IPS-15b (cell line): Measurements from ENCODE around the gene SLC22A25.

Experiments
- H3K27me3 ChIP-seq: one replicate; pipeline ENCODE4 v1.6.1; 2013; ENCODE audit warnings: low read length; ENCODE audit not compliant: control insufficient read depth, insufficient read depth
- H3K36me3 ChIP-seq: one replicate; pipeline ENCODE4 v1.6.1; 2013; ENCODE audit warnings: low read length; ENCODE audit not compliant: control insufficient read depth, insufficient read depth
- H3K4me1 ChIP-seq: one replicate; pipeline ENCODE4 v1.6.1; 2013; ENCODE audit warnings: mild to moderate bottlenecking, low read length; ENCODE audit not compliant: control insufficient read depth, insufficient read depth
- H3K4me3 ChIP-seq: one replicate; pipeline ENCODE4 v1.5.1; 2013; ENCODE audit warnings: low read depth, low read length
- H3K9ac ChIP-seq: one replicate; pipeline ENCODE4 v1.6.1; 2013; ENCODE audit warnings: low read depth, mild to moderate bottlenecking, low read length
- H3K9me3 ChIP-seq: one replicate; pipeline ENCODE4 v1.6.1; 2013; ENCODE audit warnings: mild to moderate bottlenecking, low read length; ENCODE audit not compliant: control insufficient read depth, insufficient read depth

The SLC22A25 gene

DNA sequence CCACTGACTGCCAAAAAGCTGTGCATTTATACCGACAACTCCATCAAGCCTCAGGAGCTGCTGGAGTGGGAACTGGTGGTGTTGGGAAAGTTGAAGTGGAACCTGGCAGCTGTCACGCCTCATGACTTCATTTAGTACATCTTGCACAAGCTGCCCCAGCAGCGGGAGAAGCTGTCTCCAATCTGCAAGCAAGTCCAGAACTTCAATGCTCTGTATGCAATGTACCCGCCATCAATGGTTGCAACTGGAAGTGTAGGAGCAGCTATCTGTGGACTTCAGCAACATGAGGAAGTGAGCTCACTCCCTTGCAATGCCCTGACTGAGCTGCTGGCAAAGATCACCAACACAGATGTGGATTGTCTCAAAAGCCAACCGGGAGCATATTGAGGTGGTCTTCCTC is at the start of gene SLC22A25:
SLC22A25 (minus strand) TSS at position 67 of the 400 bp plus-strand sequence. CDS start 13,947 bp downstream, outside the sequence.
- Histone ChIP-seq H3K9ac (no peak within 1 kb of the TSS), H3K27me3 (no peaks in the 10 kb centered on the region), H3K4me1 (no peaks in the 10 kb centered on the region), H3K36me3 (no peaks in the 10 kb centered on the region), H3K4me3 (no peak within 1 kb of the TSS), H3K9me3 (no peaks in the 10 kb centered on the region)

- H3K36me3 ChIP-seq: no peaks in the 10 kb centered on the region
- H3K9me3 ChIP-seq: no peaks in the 10 kb centered on the region
- no peaks in the 10 kb centered on the region for H3K27me3 ChIP-seq
- H3K9ac ChIP-seq: no peak overlapping the region
- no peak overlapping the region for H3K4me3 ChIP-seq
- no peaks in the 10 kb centered on the region for H3K4me1 ChIP-seq
Measured at GRCh38 chr11:63290285-63290684, 46.9 kb upstream of the SLC22A25 start.

GRCh38 chr11:63289658-63290057 is 46.3 kb upstream of the SLC22A25 start:
- Histone ChIP-seq H3K27me3 (no peaks in the 10 kb centered on the region), H3K4me3 (no peak overlapping the region), H3K36me3 (no peaks in the 10 kb centered on the region), H3K9ac (no peak overlapping the region), H3K9me3 (no peaks in the 10 kb centered on the region), H3K4me1 (no peaks in the 10 kb centered on the region)

DNA sequence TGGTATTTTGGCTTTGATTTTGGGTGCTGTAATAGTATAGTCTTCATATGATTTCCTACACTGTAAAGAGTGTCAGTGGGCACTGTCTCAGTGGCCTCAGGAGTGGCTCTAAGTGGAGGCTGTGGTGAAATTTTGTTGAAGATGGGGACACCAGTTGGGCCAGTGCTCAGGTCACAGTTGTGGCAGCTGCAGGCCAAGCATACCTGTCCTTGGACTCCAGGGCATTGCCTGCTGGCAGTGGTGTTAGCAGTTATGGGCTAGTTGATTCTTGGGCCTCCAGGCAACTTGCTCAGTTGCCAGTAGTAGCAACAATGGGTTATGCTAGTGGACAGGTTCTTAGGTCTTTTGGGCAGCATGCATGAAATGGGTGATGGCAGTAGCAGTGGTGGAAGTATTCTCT is 39.2 kb upstream of the SLC22A25 start:
- Histone ChIP-seq H3K4me3 (no peak overlapping the region), H3K9me3 (no peaks in the 10 kb centered on the region), H3K36me3 (no peaks in the 10 kb centered on the region), H3K27me3 (no peaks in the 10 kb centered on the region), H3K9ac (no peak overlapping the region), H3K4me1 (no peaks in the 10 kb centered on the region)

DNA sequence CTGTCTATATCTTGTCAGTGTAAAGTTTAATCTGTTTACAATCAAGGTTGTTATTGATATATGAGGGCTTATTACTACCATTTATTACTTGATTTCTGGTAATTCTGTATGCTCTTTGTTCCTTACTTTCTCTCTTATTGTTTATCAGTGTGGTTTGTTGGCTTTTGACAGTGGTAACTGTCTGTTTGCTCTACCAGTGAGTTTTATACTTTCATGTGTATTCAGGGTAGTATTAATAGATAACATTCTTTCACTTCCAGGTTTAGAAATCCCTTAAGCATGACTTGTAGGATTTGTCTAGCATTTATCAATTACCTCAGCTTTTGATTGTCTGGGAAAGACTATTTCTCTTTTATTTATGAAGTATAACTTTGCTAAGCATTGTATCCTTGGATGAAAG is 37.5 kb upstream of the SLC22A25 start:
- H3K9me3 ChIP-seq: no peaks in the 10 kb centered on the region
- H3K9ac ChIP-seq: no peak overlapping the region
- no peaks in the 10 kb centered on the region for H3K27me3 ChIP-seq
- H3K4me1 ChIP-seq: no peaks in the 10 kb centered on the region
- no peak overlapping the region for H3K4me3 ChIP-seq
- no peaks in the 10 kb centered on the region for H3K36me3 ChIP-seq

- H3K9me3 ChIP-seq: no peaks in the 10 kb centered on the region
- H3K27me3 ChIP-seq: no peaks in the 10 kb centered on the region
- H3K4me1 ChIP-seq: no peaks in the 10 kb centered on the region
- H3K36me3 ChIP-seq: no peaks in the 10 kb centered on the region
- H3K9ac ChIP-seq: no peak overlapping the region
- H3K4me3 ChIP-seq: no peak overlapping the region
Measured at GRCh38 chr11:63277345-63277943, 34.0 kb upstream of the SLC22A25 start.

DNA sequence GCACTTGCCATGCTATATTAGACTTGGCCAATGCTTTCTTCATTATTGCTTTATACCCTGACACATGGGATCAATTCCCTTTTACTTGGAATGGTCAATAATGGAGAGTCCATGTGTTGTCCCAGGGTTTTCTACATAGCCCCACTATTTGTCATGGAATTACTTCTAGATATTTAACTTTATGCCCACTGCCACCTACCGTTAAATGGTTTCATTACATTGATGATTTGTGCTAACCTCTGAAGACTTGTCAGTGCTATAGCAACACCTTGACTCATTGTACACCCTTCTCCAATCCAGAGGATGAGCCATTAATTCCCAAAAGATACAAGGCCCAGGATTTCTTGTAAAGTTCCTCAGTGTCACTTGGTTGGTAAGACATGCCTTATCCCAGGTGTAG is 31.4 kb upstream of the SLC22A25 start:
- Histone ChIP-seq H3K9ac (no peak overlapping the region), H3K4me3 (no peak overlapping the region), H3K9me3 (no peaks in the 10 kb centered on the region), H3K36me3 (no peaks in the 10 kb centered on the region), H3K4me1 (no peaks in the 10 kb centered on the region), H3K27me3 (no peaks in the 10 kb centered on the region)

- Histone ChIP-seq H3K9ac (no peak overlapping the region), H3K4me1 (no peaks in the 10 kb centered on the region), H3K27me3 (no peaks in the 10 kb centered on the region), H3K9me3 (no peaks in the 10 kb centered on the region), H3K36me3 (no peaks in the 10 kb centered on the region), H3K4me3 (no peak overlapping the region)
Measured at GRCh38 chr11:63273685-63274084, 30.3 kb upstream of the SLC22A25 start.

DNA sequence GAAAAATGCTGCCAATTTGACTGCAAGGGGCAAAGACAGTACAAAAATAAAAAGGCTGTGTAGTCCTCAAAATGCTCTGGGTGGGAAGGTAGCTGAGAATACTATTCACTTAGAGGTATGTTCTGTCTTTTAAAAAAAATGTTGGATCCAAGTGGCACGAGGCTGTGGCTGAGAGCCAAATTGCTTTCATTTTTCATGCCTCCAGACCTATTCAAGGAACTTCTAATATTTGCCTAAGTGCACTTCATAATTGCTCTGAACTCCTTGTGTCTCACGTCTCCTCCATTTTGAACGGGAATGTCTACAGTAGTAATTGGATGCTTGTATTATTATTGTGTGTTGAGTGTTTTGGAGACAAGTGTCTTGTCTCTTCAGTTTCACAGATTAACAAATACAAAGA is 19.1 kb upstream of the SLC22A25 start:
- H3K4me1 ChIP-seq: no peaks in the 10 kb centered on the region
- no peak overlapping the region for H3K4me3 ChIP-seq
- H3K9ac ChIP-seq: no peak overlapping the region
- H3K36me3 ChIP-seq: no peaks in the 10 kb centered on the region
- H3K27me3 ChIP-seq: no peaks in the 10 kb centered on the region
- H3K9me3 ChIP-seq: no peaks in the 10 kb centered on the region

- Histone ChIP-seq H3K36me3 (no peaks in the 10 kb centered on the region), H3K4me3 (no peak overlapping the region), H3K4me1 (no peaks in the 10 kb centered on the region)
Measured at GRCh38 chr11:63251312-63251711, 7.9 kb upstream of the SLC22A25 start.

GRCh38 chr11:63250162-63251050 is 7.0 kb upstream of the SLC22A25 start:
- Histone ChIP-seq H3K9ac (no peak overlapping the region), H3K9me3 (no peaks in the 10 kb centered on the region), H3K27me3 (no peaks in the 10 kb centered on the region)

More at GRCh38 chr11:63251312-63251711, 7.9 kb upstream of the SLC22A25 start:
- no peaks in the 10 kb centered on the region for H3K27me3 ChIP-seq
- no peaks in the 10 kb centered on the region for H3K9me3 ChIP-seq
- H3K9ac ChIP-seq: no peak overlapping the region

DNA sequence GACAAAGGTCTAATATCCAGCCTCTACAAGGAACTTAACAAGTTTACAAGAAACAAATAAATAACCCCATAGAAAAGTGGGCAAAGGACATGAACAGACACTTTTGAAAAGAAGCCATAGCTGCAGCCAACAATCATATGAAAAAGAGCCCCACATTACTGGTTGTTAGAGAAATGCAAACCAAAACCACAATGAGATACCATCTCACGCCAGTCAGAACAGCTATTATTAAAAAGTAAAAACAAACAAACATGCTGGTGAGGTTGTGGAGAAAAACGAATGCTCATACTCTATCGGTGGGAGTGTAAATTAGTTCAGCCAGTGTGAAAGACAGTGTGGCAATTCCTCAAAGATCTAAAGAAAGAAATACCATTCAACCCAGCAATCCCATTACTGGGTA is 5.6 kb upstream of the SLC22A25 start:
- H3K36me3 ChIP-seq: no peaks in the 10 kb centered on the region
- no peaks in the 10 kb centered on the region for H3K4me1 ChIP-seq
- no peak overlapping the region for H3K4me3 ChIP-seq
- H3K9me3 ChIP-seq: no peaks in the 10 kb centered on the region
- no peaks in the 10 kb centered on the region for H3K27me3 ChIP-seq
- H3K9ac ChIP-seq: no peak overlapping the region

More at GRCh38 chr11:63250162-63251050, 7.0 kb upstream of the SLC22A25 start:
- Histone ChIP-seq H3K4me1 (no peaks in the 10 kb centered on the region), H3K4me3 (no peak overlapping the region), H3K36me3 (no peaks in the 10 kb centered on the region)
